GM06990 (cell line): ENCODE results near the gene NBR1.
"Not testable (repeated sequence)": the region's sequence is repeated elsewhere in the genome, so short reads cannot be mapped to it uniquely, and the experiment has no call there.

Experiments
- DNase-seq: peaks from one replicate; pipeline ENCODE4 v3.0.0-alpha.2; 2011; ENCODE audit not compliant: insufficient read length; ENCODE audit errors: extremely low read depth
- H3K27me3 ChIP-seq: replicated peaks from 2 replicates; pipeline ENCODE4 v1.6.0; 2011; ENCODE audit warnings: low read length; ENCODE audit not compliant: control insufficient read depth, insufficient read depth
- H3K36me3 ChIP-seq: 2 replicates; pipeline ENCODE4 v1.5.1; 2011; ENCODE audit warnings: low read length; ENCODE audit not compliant: control insufficient read depth, insufficient read depth
- H3K4me3 ChIP-seq: replicated peaks from 2 replicates; pipeline ENCODE4 v1.5.1; 2011; ENCODE audit warnings: low read depth, mild to moderate bottlenecking, control low read depth, low read length

The NBR1 gene

DNA sequence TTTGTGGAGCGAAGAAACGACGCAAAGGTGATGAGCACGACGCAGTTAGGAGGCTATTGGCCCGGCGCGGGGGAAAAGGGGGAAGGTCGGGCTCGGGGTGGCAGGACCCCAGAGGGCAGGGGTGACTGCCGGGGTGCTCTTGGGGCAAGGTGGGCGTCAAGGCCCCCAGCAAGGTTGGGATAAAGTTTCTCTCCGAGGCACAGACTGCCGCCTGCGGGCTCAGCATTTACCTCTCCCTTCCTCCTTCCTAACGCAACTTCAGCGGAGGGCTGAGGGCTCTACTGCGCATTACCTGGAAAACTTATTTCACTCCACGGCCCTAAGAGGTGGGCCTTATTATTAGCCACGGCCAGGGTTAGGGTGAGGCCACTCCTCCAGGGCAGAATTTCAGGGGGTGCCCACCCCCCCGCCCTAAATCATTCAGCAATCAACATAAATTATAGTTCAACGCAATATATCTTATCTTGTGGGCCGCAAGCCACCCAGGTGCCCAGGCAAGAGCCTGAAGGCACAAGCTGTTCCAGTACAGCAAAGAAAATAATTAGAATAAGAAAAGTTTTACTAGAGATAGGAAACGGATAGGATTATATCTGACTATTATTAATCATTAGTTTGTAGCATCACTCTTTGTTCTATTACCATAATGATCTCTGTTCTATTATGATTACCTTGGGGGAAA is 61.1 kb downstream of the NBR1 start:
- H3K4me3 ChIP-seq: not testable (repeated sequence)

GRCh38 chr17:43233263-43233662 is 62.2 kb downstream of the NBR1 start:
- DNase-seq, H3K4me3 ChIP-seq, H3K27me3 ChIP-seq, H3K36me3 ChIP-seq: not testable (repeated sequence)

More for the DNA sequence above, 61.1 kb downstream of the NBR1 start:
- H3K36me3 ChIP-seq, H3K27me3 ChIP-seq: not testable (repeated sequence)
- DNase-seq: peak; percentile 30

- not testable (repeated sequence) for H3K27me3 ChIP-seq, H3K4me3 ChIP-seq, H3K36me3 ChIP-seq, DNase-seq
Measured at GRCh38 chr17:43233877-43234276, 62.9 kb downstream of the NBR1 start, which contains the start of gene RNU2-1. Gene RNU2-1, minus strand, starts transcription at chr17:43233977.

GRCh38 chr17:43239597-43239996 is 68.6 kb downstream of the NBR1 start:
- not testable (repeated sequence) for H3K27me3 ChIP-seq, DNase-seq

GRCh38 chr17:43240596-43241352 is 69.8 kb downstream of the NBR1 start:
- not testable (repeated sequence) for DNase-seq, H3K4me3 ChIP-seq, H3K27me3 ChIP-seq, H3K36me3 ChIP-seq

More at GRCh38 chr17:43239597-43239996, 68.6 kb downstream of the NBR1 start:
- H3K36me3 ChIP-seq, H3K4me3 ChIP-seq: not testable (repeated sequence)

DNA sequence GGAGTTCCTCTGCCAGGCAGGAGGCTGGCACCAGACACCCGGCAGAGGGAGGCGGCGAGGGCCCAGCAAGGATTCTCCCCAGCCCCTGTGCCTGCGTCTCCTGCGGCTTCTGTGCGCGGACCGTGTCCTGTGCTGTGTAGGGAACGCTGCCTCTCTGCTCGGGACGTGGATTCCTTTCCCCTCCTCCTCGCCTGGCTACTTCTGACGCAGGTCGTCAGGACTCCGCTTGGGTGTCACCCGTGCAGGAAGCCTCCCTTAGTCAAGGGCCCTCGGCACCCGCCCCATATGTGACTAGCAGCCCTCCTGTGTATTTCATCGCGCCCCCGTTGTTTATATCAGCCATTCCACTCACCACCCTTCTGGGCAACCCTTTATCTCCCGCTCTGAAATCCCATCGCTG is 75.4 kb downstream of the NBR1 start:
- H3K36me3 ChIP-seq, DNase-seq, H3K27me3 ChIP-seq, H3K4me3 ChIP-seq: not testable (repeated sequence)
